K562 (cell line): ENCODE measurements around the gene RHBDD1. TPM values are rescaled to one million over a fixed set of nuclear protein-coding genes. Genes with fewer than 3 reads are reported as not detected.

Source experiments
- CHD7 ChIP-seq: fragments of 200-600 bp; sonication (generic); IDR thresholded peaks from one replicate; pipeline ENCODE4 v1.6.1; 2012; ENCODE audit warnings: mild to moderate bottlenecking, low read depth, low read length, inconsistent platforms
- FOXK2 ChIP-seq, 2 experiments: fragments of 450-650 bp; IDR thresholded peaks in 1 of 2; conservative IDR thresholded peaks in 1 of 2; 2 replicates each; pipeline ENCODE4 v1.6.1; 2016; ENCODE audit warnings: low read depth in 2 of 2, mild to moderate bottlenecking in 1 of 2
- HDAC6 ChIP-seq: IDR thresholded peaks from 2 replicates; pipeline ENCODE4 v1.6.1; 2012; ENCODE audit warnings: low read depth, mild to moderate bottlenecking, control low read depth, inconsistent platforms, low read length, moderate library complexity
- HNRNPUL1 ChIP-seq: fragments of 200-400 bp; formaldehyde crosslinking; IDR thresholded peaks from 2 replicates; pipeline ENCODE4 v1.6.1; 2017; ENCODE audit warnings: low read length
- KDM4B ChIP-seq, 2 experiments: fragments of 450-650 bp in 1 of 2; sonication (generic) in 1 of 2; IDR thresholded peaks; 2 replicates each; pipeline ENCODE4 v1.6.1; 2016 to 2017; ENCODE audit warnings: borderline replicate concordance in 2 of 2, antibody characterized with exemption in 1 of 2, low read depth in 1 of 2, mild to moderate bottlenecking in 1 of 2
- OTX1 ChIP-seq: fragments of 450-650 bp; formaldehyde crosslinking; IDR thresholded peaks from 2 replicates; pipeline ENCODE4 v1.4.0; 2022; ENCODE audit warnings: mild to moderate bottlenecking
- RBM17 ChIP-seq: fragments of 200-400 bp; formaldehyde crosslinking; IDR thresholded peaks from 2 replicates; pipeline ENCODE4 v1.6.1; 2017; ENCODE audit warnings: low read depth, mild to moderate bottlenecking, low read length, borderline replicate concordance
- polyA plus RNA-seq, 8 experiments: library from polyadenylated mRNA; depleted of rRNA in 4 of 8; stranded (reverse) in 5 of 8; unstranded in 3 of 8; fragments of >200 nt; fragmentation: Nextera tagmentation in 2 of 8; fragmentation: Illumina TruSeq in 1 of 8; extraction: Ambion mirVana in 2 of 8; extraction: Trizol in 1 of 8; gene quantifications; 2 replicates each; pipeline versions ENCODE4 v1.2.1 to v1.2.3, GENCODE V29; 2011 to 2014; ENCODE audit warnings: inconsistent platforms in 1 of 8, missing spikeins in 1 of 8
- total RNA-seq, 7 experiments: library from RNA; depleted of rRNA in 6 of 7; stranded (reverse); fragments of >200 nt in 6 of 7; fragmentation: Illumina TruSeq in 2 of 7; extraction: Trizol in 2 of 7; gene quantifications; 2 replicates each; pipeline versions ENCODE4 v1.2.1 to v1.2.3, GENCODE V29; 2011 to 2021; ENCODE audit warnings: low replicate concordance in 1 of 7
- TF ChIP-seq, protein P1 (sequence below): sonication (generic); formaldehyde crosslinking; IDR thresholded peaks from 2 replicates; pipeline ENCODE4 v1.8.0; 2022; ENCODE audit warnings: mild to moderate bottlenecking, missing genetic modification reagents
- TF ChIP-seq, protein P2 (sequence below): fragments of 450-650 bp; formaldehyde crosslinking; conservative IDR thresholded peaks from 2 replicates; pipeline ENCODE4 v1.4.0; 2022; ENCODE audit warnings: mild to moderate bottlenecking, missing genetic modification characterization

RHBDD1 gene
- total and polyA plus RNA-seq, 9 of the 15 experiments (the other 6 are each of a cell fraction or from before 2014, with no cell fraction given): 4.8 to 34.8 (median 15.6) TPM

GRCh38 chr2:226835420-226835795 is 446 bp upstream of the RHBDD1 start (continued):
- TF ChIP-seq, protein P1, sequence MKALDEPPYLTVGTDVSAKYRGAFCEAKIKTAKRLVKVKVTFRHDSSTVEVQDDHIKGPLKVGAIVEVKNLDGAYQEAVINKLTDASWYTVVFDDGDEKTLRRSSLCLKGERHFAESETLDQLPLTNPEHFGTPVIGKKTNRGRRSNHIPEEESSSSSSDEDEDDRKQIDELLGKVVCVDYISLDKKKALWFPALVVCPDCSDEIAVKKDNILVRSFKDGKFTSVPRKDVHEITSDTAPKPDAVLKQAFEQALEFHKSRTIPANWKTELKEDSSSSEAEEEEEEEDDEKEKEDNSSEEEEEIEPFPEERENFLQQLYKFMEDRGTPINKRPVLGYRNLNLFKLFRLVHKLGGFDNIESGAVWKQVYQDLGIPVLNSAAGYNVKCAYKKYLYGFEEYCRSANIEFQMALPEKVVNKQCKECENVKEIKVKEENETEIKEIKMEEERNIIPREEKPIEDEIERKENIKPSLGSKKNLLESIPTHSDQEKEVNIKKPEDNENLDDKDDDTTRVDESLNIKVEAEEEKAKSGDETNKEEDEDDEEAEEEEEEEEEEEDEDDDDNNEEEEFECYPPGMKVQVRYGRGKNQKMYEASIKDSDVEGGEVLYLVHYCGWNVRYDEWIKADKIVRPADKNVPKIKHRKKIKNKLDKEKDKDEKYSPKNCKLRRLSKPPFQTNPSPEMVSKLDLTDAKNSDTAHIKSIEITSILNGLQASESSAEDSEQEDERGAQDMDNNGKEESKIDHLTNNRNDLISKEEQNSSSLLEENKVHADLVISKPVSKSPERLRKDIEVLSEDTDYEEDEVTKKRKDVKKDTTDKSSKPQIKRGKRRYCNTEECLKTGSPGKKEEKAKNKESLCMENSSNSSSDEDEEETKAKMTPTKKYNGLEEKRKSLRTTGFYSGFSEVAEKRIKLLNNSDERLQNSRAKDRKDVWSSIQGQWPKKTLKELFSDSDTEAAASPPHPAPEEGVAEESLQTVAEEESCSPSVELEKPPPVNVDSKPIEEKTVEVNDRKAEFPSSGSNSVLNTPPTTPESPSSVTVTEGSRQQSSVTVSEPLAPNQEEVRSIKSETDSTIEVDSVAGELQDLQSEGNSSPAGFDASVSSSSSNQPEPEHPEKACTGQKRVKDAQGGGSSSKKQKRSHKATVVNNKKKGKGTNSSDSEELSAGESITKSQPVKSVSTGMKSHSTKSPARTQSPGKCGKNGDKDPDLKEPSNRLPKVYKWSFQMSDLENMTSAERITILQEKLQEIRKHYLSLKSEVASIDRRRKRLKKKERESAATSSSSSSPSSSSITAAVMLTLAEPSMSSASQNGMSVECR (CRISPR knock-in tag): no peak
- TF ChIP-seq HNRNPUL1 (no peak), RBM17 (no peak), OTX1 (CRISPR knock-in tag) (no peak), HDAC6 (no peak), KDM4B (IDR thresholded peaks at IDR 0.05; ENCODE audit: borderline replicate concordance in 2 of 2, low read depth in 1 of 2) (no peak), CHD7 (no peak), FOXK2 (conservative IDR thresholded peaks at IDR 0.05 in 1 of 2, IDR thresholded peaks at IDR 0.05 in 1 of 2; ENCODE audit: low read depth in 2 of 2) (no peak)
- TF ChIP-seq, protein P2, sequence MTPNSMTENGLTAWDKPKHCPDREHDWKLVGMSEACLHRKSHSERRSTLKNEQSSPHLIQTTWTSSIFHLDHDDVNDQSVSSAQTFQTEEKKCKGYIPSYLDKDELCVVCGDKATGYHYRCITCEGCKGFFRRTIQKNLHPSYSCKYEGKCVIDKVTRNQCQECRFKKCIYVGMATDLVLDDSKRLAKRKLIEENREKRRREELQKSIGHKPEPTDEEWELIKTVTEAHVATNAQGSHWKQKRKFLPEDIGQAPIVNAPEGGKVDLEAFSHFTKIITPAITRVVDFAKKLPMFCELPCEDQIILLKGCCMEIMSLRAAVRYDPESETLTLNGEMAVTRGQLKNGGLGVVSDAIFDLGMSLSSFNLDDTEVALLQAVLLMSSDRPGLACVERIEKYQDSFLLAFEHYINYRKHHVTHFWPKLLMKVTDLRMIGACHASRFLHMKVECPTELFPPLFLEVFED (CRISPR knock-in tag): no peak
